Ascending aorta (tissue), 2 donors: Measurements from ENCODE around the gene NPAS3. TPM values are rescaled to one million over a fixed set of nuclear protein-coding genes. Genes with fewer than 3 reads are reported as not detected.

Source experiments
- DNase-seq, 2 donors: peaks; one replicate each; pipeline ENCODE4 v3.0.0-alpha.2; 2019; ENCODE audit warnings: low spot score in 2 of 2
- H3K27ac ChIP-seq, 2 donors: fragments of 200-600 bp; sonication (generic); one replicate each; pipeline ENCODE4 v1.5.1; 2016 to 2017; ENCODE audit warnings: mild to moderate bottlenecking in 1 of 2
- H3K27me3 ChIP-seq: fragments of 200-600 bp; sonication (generic); one replicate; pipeline ENCODE4 v1.5.1; 2017
- H3K36me3 ChIP-seq, 2 donors: fragments of 200-600 bp; sonication (generic); one replicate each; pipeline ENCODE4 v1.5.1; 2016
- H3K4me1 ChIP-seq, 2 donors: fragments of 200-600 bp; sonication (generic); one replicate each; pipeline ENCODE4 v1.5.1; 2016 to 2017; ENCODE audit warnings: mild to moderate bottlenecking in 1 of 2
- H3K4me3 ChIP-seq, 2 donors: fragments of 200-600 bp; sonication (generic); one replicate each; pipeline ENCODE4 v1.5.1; 2016 to 2017; ENCODE audit warnings: mild to moderate bottlenecking in 1 of 2
- H3K9me3 ChIP-seq, 2 donors: fragments of 200-600 bp; sonication (generic); one replicate each; pipeline ENCODE4 v1.5.1; 2016
- intact Hi-C: fragments of 100-400 bp; cut with DNase I; formaldehyde crosslinking; loops from one replicate; pipeline ENCODE4 v1.15.1; 2023
- total RNA-seq: library from RNA; depleted of rRNA; stranded (reverse); fragments of >200 nt; gene quantifications from one replicate; pipeline ENCODE4 v1.1.0, GENCODE V29; 2016
- TF ChIP-seq, protein P1 (sequence below), 3 experiments: fragments of 200-600 bp in 2 of 3; fragments of 450-650 bp in 1 of 3; sonication (generic) in 2 of 3; IDR thresholded peaks; one replicate each; pipeline ENCODE4 v1.5.1; 2016 to 2019; ENCODE audit warnings: antibody characterized with exemption in 3 of 3, mild to moderate bottlenecking in 1 of 3, moderate library complexity in 1 of 3

NPAS3 gene
- total RNA-seq, 1 donor from 2014 or later: not detected

DNA sequence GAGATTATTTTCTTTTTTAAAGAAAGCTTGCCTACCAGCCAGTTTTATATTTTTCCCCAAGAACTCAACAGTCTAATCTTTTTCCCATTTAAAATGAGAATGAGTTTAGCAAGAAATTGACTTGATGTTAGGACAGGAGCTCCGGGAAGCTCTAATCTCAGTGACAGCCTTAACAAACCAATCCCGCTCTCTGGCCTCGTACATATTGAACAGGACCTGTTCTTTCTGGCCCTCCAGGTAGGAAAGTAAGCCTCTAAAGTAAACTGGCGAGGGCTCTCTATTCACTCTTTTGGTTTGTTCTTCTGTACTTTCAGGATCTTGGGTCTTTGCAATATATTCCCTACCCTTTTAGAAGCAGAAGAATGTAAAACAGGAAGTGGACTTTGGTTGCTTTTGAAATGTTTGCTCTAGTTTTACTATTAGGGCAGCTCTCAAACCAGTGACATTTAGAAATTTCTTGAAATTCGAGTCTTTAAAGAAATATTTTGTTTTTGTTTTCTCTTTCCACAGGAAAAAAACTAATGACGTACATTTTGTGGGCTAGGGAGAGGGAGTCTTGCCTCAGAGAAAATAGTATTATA, 17.9 kb upstream of the NPAS3 start:
- Histone ChIP-seq H3K27me3 (no peaks in the 10 kb centered on the region), H3K27ac (no peak overlapping the region), H3K9me3 (no peaks in the 10 kb centered on the region), H3K4me1 (no peaks in the 10 kb centered on the region), H3K4me3 (no peak overlapping the region), H3K36me3 (no peaks in the 10 kb centered on the region)
- intact Hi-C loops: no loop called here
- TF ChIP-seq, protein P1, sequence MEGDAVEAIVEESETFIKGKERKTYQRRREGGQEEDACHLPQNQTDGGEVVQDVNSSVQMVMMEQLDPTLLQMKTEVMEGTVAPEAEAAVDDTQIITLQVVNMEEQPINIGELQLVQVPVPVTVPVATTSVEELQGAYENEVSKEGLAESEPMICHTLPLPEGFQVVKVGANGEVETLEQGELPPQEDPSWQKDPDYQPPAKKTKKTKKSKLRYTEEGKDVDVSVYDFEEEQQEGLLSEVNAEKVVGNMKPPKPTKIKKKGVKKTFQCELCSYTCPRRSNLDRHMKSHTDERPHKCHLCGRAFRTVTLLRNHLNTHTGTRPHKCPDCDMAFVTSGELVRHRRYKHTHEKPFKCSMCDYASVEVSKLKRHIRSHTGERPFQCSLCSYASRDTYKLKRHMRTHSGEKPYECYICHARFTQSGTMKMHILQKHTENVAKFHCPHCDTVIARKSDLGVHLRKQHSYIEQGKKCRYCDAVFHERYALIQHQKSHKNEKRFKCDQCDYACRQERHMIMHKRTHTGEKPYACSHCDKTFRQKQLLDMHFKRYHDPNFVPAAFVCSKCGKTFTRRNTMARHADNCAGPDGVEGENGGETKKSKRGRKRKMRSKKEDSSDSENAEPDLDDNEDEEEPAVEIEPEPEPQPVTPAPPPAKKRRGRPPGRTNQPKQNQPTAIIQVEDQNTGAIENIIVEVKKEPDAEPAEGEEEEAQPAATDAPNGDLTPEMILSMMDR (IDR thresholded peaks at IDR 0.05): no peak
- DNase-seq: no peak

DNA sequence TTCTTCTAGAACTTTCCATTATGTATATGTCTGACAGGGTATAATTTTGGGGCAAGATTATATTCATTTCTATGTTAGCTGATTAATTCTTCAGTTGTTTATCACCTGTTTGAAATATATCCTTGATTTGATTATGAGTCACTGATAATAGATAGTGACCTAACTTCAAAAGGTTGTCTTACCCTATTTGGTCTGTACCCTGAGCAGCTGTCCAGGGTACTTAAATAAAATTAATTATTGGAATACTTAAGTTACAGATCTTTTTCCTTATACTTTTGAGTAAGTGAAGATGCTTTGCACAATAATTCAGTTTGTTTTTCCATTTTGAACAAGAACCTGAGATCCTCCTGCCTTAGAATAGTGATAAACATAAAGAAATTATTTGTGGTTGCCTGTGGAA, 13.2 kb upstream of the NPAS3 start:
- no peak for DNase-seq
- H3K27ac ChIP-seq: no peak overlapping the region
- H3K9me3 ChIP-seq: no peaks in the 10 kb centered on the region
- TF ChIP-seq, protein P1 (IDR thresholded peaks at IDR 0.05): no peak
- H3K4me3 ChIP-seq: no peak overlapping the region
- intact Hi-C loops: no loop called here
- H3K36me3 ChIP-seq: no peaks in the 10 kb centered on the region
- H3K4me1 ChIP-seq: no peaks in the 10 kb centered on the region
- no peaks in the 10 kb centered on the region for H3K27me3 ChIP-seq

DNA sequence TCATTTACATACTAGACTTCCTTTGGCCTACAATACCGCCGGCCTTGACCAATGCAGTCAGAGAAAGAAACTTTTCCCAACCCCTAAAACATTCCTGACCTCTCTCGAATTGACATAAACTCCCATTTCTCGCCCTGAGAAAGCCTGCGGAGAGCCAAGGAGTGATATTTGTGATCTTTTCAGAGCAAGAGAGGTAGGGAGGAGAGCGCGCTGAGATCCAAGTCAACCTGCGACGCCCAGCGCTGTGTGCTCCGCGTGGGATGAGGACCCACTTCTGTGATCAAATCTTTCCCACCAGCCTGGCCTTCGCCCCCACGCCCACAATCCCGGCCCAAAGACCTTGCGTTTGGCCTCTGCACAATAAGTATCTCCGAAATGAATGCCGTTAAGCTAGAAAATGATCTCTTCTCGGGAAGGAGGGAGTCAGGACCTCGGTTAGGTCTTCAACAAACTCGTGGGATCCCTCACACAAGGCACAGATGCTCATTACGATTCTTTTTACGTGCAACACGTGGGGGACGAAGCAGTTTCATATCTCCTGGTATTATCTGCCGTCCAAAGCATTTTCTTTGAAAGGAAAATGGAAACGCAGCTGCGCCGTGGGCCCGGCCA, 6.3 kb upstream of the NPAS3 start:
- no peak for DNase-seq
- Histone ChIP-seq H3K4me3 (peak overlapping the region; percentile 55 to 70), H3K4me1 (peaks cover 3 to 15% of the 10 kb centered on the region in 2 donors), H3K27me3 (no peaks in the 10 kb centered on the region), H3K9me3 (no peaks in the 10 kb centered on the region), H3K36me3 (no peaks in the 10 kb centered on the region), H3K27ac (no peak overlapping the region)
- intact Hi-C loops: loop anchor here (10.0 kb wide), 3 partner anchors 228 to 1012 kb away; partner anchors contain the start of gene ARHGAP5
- TF ChIP-seq, protein P1 (IDR thresholded peaks at IDR 0.05): no peak

DNA sequence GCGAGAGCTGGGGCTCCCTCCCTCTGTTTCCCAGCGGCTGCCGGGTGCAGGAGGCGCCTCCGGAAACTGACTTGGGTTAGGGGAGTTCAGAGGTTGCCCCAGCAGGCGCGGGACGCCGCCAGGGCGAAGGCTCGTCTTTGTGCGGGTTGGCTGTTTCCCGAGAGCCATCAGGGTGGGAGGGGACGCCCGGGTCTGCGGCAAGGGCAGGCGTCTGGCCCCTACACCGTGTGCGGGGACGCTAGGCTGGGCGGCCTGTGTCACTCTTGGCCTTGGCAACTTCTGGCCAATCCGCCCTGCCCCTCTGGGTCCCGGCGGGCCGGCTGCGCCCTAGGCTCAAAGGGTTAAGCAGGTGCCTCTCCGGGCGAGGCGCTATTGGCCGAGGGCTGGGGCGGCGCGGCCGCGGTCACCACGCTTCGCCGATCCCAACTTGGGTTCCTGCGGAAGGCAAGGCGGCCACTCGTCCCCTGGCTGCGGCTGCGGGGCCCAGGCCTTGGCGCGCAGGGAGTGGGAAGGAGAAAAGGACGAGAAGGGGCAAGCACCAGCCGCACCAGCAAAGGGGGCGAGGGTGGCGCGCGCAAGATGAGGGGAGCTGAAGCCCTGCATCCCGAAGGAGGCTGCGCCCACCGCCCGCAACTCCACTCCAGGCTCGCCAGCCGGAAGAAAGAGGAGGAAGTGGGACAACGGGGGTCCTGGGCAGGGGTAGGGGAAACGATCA, 5.6 kb upstream of the NPAS3 start:
- no peak for DNase-seq
- Histone ChIP-seq H3K27ac (no peak overlapping the region), H3K27me3 (no peaks in the 10 kb centered on the region), H3K4me1 (peaks cover 3 to 15% of the 10 kb centered on the region in 2 donors), H3K36me3 (no peaks in the 10 kb centered on the region), H3K9me3 (no peaks in the 10 kb centered on the region), H3K4me3 (peak overlapping the region; percentile 55 to 70)
- TF ChIP-seq, protein P1 (IDR thresholded peaks at IDR 0.05): no peak
- intact Hi-C loops: loop anchor here (10.0 kb wide), 3 partner anchors 228 to 1012 kb away; partner anchors contain the start of gene ARHGAP5

DNA sequence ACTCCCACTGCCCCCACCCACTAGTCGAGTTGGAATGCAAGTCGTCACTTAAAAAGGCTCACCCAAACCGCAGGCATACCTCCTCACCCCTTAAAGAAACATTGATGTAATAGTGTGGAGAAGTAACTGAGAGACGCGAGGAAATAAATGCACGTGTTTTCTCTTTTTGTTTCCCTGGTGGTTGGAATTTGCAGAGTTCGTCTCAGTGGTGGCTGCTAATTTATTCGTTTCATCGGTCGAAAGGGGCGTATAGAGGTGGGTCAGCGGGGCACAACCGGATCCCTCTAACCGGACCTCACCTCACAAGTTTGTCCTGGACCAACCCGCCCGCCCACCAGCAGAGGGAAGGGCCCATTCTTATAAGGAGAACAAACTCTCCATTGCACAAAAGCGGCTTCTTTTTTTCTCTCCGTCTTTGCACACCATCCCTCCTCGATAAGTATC, 5.0 kb upstream of the NPAS3 start:
- TF ChIP-seq, protein P1 (IDR thresholded peaks at IDR 0.05): peak in 1 of 3 experiments; percentile 13
- intact Hi-C loops: loop anchor here (10.0 kb wide), 3 partner anchors 229 to 1011 kb away; partner anchors contain the start of gene ARHGAP5
- Histone ChIP-seq H3K4me3 (peak overlapping the region; percentile 55 to 70), H3K9me3 (no peaks in the 10 kb centered on the region), H3K4me1 (peaks cover 3 to 15% of the 10 kb centered on the region in 2 donors), H3K36me3 (no peaks in the 10 kb centered on the region), H3K27me3 (no peaks in the 10 kb centered on the region), H3K27ac (no peak overlapping the region)
- DNase-seq: no peak
